NCI-H748 (cell line): Measurements from ENCODE around the gene VAT1.
"Not testable (repeated sequence)": the region's sequence is repeated elsewhere in the genome, so short reads cannot be mapped to it uniquely, and the experiment has no call there.

Source experiments
- DNase-seq: peaks from one replicate; lab custom pipeline; 2025; ENCODE audit not compliant: unreplicated experiment; lab: John Stamatoyannopoulos, UW

VAT1 gene

DNA sequence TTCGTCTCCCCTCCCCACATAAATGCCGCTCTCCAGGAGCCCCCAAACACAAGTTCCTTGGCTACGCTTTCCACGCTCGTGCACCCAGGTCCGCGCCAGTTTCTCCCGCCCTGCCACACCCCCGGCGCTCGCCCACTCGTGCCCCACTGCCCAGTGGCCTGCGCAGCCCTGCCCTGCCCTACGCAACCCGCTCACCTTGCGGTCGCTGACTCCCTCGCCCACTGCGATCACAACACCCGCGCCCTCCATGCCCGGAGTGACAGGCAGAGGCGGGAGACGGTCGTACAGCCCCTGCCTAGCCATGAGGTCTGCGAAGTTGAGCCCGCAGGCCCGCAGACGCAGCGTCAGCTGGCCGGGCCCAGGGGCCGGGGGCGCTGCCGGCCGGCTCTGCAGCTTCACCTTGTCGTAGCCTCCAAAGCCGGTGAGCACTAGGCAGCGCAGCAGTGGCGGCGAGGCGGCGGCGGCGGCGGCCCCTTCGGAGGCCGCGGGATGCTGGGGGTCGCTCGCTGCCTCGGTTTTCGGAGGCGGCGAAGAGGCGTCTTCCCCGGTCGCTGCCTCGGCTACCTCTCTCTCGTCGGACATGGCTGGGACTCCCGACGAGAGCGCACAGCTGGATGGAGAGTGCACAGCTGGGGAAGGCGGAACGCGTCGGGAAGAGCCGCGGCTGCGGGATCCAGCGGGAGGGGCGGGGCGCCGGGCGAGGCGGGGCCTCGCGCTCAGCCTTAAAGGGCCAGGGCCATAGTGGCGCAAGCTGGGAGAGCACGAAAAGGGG, at the start of gene VAT1:
Gene VAT1 (minus strand): TSS at position 645 of the 772 bp plus-strand sequence. CDS start 63 bp downstream, at position 582.
- peak; percentile 86 for DNase-seq

DNA sequence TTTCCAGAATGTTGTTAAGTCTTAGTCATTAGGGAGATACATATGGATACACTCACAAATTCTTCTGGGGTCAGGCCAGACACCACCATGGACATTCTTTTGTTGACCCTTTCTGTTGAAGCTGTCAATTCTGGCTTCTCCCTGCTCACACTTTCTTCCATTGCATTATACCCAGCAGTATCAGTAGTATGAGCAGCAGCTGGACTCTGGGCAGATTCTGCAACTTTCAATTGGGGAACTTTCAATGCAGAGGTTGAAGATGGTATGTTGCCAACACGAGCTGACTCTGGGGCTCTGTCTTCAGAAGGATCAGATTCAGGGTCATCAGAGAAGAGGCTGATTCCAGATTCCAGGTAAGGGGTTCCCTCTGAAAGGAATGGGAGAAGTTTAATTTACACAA, 48.7 kb upstream of the VAT1 start:
- DNase-seq = no peak

DNA sequence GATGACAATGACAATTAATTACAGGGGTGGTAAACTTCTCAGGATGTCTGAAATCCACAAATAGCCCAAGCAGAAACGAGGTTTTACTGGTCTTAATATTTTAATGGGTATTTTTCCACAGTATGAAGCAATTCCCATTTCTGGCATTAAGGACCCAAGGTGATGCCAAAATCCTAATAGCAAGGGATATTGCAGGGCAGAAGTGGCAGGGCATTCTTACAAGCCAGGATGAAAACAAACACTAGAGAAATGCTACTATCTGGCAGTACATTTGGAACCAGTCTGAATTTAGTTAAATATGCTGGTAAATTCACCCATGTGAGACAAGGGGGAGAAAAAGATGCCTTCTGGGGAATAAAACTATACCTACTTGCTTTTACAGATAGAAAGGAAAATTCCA, 48.1 kb upstream of the VAT1 start:
- DNase-seq = no peak

DNA sequence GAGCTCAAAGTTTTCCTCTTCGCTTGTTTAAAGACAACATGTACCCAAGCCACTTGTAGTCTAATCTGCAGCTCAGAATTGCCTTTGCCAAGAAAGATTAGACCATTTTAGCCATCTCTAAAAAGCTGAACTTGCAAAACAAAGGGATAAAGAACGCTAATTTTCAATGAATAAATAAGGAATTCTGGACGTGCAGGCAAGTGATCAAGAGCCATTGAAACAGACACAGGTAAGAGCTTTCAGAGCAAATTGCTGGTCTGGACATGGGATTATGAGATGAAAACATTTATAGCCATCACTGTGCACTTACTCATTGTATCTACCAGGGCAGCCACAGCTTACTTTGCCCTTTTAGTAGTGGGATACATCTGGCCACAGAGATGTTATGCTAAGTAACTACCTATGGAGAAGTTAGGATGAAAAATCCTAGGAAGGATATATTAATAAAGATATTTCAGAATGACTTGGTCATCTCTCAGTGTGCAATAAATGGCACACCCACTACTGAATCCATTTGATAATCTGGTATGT, 47.2 kb upstream of the VAT1 start:
- no peak for DNase-seq

DNA sequence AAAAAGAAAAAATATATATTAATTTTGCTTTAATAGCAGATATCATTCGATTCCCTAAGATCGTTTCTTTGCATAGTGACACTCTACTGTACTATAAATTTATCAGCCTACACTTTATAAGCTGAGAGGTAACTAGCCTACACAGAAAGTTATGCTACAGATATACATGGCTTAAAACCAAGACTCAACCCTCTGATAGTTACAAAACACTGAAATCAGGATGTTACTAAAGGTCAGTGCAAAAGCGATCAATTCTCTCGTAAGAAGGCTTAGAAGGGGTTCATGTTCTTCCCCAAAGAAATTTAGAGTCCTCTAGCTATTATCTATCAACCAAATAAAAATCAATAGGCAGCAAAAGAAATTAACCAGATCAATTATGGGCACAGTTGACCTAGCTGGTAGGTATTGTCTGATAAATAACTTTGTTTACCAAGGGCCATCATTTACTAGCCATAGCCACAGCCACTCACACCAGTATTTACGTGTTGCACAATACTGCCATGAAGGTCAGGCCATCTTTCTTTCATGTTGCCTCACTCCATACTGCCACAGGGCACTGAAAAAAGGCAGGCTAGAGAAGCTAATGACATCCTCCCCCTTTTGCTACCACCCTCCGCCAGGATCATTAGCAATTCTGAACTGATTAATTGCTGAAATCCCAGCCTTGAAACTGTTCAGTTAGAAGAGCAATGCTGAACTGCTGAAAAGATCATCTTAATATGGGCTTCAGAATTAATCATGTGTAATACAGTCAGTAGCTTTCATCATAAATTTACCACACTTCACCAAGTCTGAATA, 46.6 kb upstream of the VAT1 start:
- DNase-seq = no peak

DNA sequence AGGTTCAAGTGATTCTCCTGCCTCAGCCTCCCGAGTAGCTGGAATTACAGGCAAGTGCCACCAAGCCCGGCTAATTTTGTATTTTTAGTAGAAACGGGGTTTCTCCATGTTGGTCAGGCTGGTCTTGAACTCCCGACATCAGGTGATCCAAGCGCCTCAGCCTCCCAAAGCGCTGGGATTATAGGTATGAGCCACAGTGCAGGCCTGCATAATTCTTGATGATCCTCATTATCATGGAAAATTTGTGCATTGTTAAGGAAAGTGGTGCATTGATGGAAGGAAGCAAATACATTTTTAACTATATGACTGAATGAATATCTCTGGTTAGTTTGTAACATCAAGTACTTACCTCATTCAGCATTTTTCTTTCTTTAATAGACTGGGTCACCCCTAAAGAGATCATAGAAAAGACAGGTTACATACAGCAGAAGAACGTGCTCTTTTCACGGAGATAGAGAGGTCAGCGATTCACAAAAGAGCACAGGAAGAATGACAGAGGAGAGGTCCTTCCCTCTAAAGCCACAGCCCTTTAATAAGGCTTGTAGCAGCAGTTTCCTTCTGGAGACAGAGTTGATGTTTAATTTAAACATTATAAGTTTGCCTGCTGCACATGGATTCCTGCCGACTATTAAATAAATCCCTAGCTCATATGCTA, 40.9 kb upstream of the VAT1 start:
- no peak for DNase-seq

DNA sequence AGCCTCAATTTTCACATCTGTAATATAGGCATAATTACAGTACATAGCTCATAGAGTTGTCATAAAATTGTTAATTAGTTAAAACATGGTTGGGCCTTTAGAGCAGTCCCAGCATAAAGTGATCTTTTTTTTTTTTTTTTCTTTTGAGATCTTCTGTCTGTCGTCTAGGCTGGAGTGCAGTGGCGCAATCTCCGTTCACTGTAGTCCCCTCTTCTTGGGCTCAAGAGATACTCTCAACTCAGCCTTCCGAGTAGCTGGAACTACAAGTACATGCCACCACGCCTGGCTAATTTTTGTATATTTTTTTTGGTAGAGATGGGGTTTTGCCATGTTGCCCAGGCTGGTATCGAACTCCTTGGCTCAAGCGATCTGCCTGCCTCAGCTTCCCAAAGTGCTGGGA, 33.9 kb upstream of the VAT1 start:
- DNase-seq = no peak

DNA sequence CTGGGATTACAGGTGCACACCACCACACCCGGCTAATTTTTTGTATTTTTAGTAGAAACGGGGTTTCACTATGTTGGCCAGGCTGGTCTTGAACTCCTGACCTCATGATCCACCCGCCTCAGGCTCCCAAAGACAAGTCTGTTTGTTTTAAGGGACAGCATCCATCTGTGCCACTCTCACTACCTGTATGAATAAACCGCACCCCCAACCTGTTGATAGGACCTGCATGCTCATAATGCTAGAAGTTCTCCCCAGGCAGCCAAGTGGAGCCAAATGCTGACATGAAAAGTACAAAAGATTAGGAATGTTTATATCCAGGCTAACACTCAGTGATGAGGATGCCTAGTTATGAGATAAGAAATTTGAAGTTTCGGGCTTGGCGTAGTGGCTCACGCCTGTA, 30.8 kb upstream of the VAT1 start:
- not testable (repeated sequence) for DNase-seq

DNA sequence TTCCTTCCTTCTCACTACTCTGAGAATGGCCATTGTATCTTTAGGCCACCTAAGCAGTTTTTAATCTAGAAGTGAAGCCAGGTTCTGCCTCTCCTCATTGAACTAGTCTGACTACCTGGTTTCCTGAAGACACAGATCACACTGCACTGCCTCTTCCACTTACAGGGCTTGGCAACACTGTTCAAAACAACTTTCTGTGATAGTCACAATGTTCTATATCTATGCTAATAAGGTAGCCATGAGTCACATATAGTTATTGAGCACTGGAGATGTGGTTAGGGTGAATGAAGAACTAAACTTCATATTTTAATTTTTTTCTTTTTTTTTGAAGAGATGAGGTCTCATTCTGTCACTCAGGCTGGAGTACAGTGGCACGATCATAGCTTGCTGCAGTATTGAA, 29.8 kb upstream of the VAT1 start:
- no peak for DNase-seq

DNA sequence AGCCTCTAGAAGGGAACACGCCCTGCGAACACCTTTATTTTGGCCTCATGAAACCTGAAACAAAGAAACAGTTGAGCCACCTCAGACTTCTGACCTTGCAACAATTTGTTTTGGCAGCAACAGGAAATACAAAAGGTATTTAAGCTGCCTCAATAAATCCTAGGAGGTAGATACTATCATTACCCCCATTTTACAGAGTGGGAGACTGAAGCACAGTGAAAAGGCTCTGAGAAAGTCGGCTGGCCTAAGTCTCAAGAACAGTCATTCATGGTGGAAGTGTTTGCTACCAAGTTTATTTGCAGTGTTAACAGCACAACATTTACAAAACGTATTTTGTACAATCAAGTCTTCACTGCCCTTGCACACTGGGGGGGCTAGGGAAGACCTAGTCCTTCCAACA, 21.8 kb upstream of the VAT1 start:
- DNase-seq = no peak

DNA sequence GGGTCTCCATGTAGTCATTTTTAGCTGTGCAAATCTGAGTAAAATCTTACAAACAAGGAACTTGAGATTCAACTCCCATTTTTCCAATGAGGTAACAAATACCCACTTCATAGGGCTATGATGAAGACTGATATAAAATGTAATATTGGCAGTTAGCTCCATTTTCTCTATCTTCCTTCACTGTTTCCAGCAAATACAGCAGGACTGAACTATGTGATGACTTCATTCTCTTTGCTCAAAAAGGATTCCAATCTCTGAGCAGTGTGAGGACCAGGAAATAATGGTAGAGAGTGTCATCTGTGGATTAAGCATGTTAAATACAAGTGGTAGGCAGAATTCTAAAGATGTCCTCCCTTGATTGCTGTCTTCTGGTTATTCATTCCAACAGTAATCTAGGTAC, 21.1 kb upstream of the VAT1 start:
- DNase-seq = no peak

DNA sequence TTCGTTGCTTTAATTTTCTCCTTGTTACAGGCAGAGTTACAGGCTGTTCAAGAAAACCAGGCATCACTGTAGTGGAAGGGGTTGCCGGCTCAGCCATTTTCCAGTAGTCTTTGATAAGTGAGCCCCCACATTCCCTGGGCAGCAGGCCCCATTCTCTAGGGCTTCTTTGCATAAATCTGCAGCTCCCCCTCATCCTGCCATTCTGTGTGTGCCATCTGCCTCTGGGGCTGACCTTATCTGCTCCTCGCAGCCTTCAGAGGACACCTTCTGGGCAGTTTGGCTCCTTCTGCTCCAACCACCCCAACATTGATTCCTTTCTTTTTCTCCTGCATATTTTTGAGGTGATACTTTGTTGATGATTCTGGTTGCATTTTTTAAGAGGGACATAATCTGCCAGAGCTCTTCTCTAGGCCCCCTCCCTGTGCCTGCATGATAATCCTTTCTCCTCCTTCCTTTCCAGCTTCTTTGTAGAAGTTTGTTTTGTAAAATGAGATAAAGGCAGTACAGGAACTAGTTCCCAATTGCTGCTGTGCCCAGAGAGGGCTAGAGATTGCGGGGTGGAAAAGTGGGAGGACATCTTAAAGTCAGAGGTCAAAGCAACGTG, 19.9 kb upstream of the VAT1 start:
- DNase-seq = no peak

DNA sequence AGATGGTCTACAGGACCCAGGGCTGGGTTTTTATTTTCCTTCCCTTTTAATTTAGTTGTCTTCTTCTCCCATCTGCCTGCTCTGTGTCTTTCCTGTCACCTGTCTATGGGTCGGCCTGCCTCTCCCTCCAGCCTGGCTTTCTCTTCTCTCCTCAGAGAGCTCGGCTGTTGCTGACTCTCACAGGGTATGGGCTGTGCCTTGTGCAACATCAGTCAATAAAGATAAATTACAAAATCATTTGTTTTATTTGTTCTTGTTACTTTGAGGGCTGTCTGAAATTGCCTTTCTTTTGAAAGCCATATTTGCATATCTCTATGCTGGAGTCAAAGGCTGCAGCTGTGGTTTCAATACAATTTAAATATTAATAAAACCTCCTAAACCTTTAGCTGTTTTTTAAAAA, 18.5 kb upstream of the VAT1 start:
- DNase-seq = no peak

DNA sequence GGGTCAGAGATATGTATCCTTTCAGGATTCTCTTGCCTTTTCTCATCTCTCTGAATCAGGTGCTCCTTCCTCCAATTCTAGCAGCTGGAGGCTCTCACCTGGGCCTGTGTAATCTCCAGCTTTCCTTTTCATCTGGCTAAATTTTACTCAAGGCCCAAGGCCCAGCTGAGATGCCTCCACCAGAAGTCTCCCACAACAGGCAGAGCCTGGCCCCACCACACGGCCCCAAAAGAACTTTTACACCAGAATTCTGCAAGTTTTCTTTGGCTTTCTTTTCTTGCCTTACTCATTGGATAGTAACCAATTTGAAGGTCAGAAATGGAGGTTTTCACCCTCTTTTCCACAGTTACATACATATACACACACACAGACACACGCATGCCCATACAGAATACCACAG, 17.5 kb upstream of the VAT1 start:
- no peak for DNase-seq

DNA sequence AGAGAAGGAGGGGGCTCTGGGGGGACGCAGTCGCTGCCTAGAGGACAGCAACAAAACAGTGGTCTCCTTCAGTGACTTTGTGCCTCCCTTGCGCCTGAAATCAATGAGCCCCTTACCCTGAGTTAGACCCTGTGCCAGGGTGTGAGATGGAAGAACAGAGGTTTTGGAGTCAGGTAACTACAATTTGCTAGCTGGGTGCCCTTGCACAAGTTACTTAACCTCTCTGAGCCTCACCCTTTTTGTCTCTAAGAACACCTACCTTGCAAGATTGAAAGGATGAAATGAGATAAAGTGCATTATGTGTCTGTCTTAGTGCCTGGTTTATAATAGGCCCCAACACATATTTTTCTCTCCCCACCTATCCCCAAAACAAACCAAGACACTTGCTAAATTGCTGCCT, 12.7 kb upstream of the VAT1 start:
- no peak for DNase-seq

DNA sequence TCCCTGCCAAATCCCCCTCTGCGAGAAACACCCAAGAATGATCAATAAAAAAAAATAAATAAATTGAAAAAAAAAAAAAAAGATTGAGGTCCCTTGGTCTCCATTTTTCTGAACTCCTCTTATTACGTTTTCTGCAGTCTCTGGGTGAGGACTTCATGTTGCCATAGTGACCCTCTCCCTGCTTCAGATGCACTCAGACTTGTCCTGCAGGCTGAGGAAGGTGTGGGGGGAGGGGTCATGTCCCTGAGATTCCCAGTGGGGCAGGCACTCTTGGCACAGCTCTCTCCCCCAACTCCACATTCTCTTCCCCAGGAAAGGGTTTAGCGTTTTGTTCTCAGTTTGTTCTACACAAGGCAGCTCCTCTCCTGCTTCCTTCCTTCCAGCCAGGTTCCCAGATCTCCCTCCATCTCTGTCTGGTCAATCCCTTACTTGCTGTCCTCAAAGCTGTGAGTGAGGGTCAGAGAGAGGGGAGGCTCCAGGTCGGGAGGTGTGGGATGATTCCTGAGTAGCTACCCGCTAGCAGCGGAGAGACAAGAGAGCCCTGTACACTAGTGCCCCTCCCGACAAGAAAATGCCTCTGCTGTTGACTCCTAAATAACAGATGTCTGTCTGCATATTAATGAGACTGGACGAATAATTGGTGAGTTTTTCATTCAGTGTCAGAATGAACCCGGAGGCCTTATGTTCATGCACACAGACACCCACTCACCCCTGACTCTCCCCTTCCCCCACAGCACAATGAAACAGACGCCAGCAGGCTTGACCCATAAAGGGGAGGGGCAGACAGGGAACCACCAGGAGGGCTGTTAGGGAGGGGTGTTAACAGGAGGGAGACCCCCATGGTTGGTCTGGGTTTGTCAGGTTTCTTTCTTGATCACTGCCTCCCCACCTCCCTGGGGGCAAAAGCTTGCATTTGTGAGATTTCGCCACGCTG, 12.0 kb upstream of the VAT1 start:
- peak; percentile 25 for DNase-seq

DNA sequence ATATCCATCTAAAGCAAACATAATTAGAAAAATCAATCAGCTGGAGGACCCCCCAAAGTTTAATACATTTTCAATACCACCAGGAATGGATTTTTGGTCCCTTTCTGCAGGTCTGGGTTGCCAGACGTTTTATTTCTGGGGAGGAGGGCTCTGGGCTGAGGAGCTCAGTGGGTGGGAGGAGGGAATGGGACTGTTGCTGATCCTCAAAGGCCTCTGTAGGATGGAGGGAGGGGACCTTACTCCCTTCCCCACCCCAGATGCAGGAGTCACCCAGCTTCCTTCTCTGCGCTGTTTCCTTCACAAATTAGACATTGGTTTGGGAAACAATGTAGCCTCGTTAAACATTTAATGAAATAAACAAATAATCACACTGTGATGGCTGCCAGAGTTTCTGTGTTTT, 9.5 kb upstream of the VAT1 start:
- no peak for DNase-seq

DNA sequence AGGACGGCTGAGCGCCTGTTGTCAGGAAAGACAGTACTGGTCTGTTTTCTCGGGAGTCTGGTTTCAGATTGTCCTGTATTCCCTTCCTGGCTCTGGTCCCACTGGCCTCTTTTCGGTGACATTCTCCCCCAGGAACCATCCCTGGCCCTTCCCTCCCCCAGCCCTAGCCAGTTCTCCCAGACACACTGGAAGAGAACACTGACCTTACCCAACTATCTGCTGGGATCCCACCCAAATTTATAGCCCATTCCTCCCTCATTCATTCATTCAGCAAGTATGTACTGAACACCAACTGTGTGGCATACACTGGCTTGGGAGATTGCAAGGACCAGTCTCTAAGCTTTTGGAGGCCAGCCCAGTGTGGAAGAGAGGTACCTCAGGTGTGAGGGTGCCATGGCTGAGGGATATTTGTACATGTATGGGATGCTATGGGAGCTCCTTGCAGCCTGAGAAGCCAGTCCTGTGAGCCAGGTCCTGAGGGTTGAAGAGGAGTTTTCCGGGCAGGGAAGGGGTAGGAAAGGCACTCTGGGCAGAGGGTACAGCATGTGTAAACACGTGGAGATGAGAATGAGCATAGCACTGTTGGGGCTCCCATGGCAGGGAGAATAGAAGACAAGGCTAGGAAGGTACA, 8.1 kb upstream of the VAT1 start:
- DNase-seq = no peak

DNA sequence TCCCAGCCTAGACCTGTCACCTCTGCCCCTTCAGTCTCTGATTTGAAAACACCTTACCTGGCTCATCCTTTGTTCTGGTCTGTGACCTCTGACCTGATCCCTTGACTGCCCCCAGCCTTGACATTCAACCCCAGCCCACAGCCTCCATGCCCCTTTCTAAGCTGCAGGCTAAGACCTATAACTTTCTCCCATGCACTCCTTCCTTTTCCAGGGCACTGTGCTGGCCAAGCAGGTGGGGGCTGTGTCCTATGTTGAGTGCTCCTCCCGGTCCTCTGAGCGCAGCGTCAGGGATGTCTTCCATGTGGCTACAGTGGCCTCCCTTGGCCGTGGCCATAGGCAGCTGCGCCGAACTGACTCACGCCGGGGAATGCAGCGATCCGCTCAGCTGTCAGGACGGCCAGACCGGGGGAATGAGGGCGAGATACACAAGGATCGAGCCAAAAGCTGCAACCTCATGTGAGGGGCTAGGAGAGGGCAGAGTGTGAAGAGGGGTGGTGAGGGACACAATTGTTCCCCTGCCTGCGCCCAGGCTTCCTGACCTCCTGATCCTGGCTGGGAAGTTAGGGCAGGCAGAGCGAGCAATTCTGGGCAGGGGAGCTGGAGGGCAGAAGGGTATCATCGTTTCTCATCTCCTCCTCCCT, 6.2 kb upstream of the VAT1 start:
- no peak for DNase-seq
